ENCODE data around the gene MAP3K5.

GRCh38 chr6:136684466-136684865 lies 107.8 kb downstream of the MAP3K5 start:
- TF ChIP-seq POLR2A (IDR thresholded peaks at IDR 0.05; ENCODE audit: low read depth, low read length) (no peak), POLR2AphosphoS5 (IDR thresholded peaks at IDR 0.05; ENCODE audit: low read depth, low read length) (no peak), PAX5 (IDR thresholded peaks at IDR 0.05; ENCODE audit: insufficient read depth, low read length, severe bottlenecking) (no peak), POU2F2 (IDR thresholded peaks at IDR 0.05; ENCODE audit: low read depth, low read length) (no peak)
